ENCODE measurements around the gene PGF. TPM values are rescaled to one million over a fixed set of nuclear protein-coding genes. Genes with fewer than 3 reads are reported as not detected.

Gene PGF
- polyA plus RNA-seq, 3 donors: 0.03 TPM; not detected in 2

DNA sequence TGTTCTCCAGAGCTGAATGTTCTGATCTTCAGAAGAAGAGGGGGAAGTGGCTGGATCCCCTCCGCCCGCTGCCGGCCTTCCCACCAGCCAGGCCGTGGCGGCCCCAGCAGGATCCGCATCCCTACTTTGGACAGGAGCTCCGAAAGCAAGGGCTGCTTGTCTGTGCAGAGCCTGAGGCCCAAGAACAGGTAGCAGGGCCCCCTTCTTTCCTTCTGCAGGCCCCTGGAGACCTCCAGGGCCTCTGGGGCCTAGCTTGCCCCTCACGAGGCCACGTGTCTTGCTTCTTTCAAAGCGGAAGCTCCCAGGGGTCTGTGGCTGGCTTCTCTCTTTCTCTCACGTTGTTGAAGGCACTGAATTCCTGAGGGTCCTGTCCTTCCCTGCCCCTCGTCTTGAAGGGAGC, 13.2 kb downstream of the PGF start:
- TF ChIP-seq, protein P1, sequence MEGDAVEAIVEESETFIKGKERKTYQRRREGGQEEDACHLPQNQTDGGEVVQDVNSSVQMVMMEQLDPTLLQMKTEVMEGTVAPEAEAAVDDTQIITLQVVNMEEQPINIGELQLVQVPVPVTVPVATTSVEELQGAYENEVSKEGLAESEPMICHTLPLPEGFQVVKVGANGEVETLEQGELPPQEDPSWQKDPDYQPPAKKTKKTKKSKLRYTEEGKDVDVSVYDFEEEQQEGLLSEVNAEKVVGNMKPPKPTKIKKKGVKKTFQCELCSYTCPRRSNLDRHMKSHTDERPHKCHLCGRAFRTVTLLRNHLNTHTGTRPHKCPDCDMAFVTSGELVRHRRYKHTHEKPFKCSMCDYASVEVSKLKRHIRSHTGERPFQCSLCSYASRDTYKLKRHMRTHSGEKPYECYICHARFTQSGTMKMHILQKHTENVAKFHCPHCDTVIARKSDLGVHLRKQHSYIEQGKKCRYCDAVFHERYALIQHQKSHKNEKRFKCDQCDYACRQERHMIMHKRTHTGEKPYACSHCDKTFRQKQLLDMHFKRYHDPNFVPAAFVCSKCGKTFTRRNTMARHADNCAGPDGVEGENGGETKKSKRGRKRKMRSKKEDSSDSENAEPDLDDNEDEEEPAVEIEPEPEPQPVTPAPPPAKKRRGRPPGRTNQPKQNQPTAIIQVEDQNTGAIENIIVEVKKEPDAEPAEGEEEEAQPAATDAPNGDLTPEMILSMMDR (IDR thresholded peaks at IDR 0.05): no peak
- H3K4me3 ChIP-seq (replicated peaks in 1 of 3; ENCODE audit: low read depth in 2 of 3, low read length in 3 of 3): peak overlapping the region in 2 of 3 experiments; percentile 20 to 42
- H3K27me3 Mint-ChIP-seq (ENCODE audit: low read depth in 3 of 3): peaks cover 1 to 6% (median 5%) of the 10 kb centered on the region in 3 donors
- H3K4me1 ChIP-seq (ENCODE audit: control insufficient read depth in 1 of 2, insufficient read depth in 2 of 2, low read length in 2 of 2): peaks cover 56 to 60% of the 10 kb centered on the region in 2 donors
- H2AFZ ChIP-seq (ENCODE audit: insufficient read depth, low read depth, low read length, poor library complexity, severe bottlenecking): peak overlapping the region; percentile 84
- no peaks in the 10 kb centered on the region for H3K9me3 ChIP-seq (replicated peaks in 1 of 2; ENCODE audit: control insufficient read depth in 1 of 2, insufficient read depth in 1 of 2, low read length in 2 of 2)
- H3K4me2 ChIP-seq (replicated peaks; ENCODE audit: extremely low read depth, low read length, poor library complexity, severe bottlenecking): peak overlapping the region; percentile 69
- H3K9me3 Mint-ChIP-seq: peaks cover 0 to 5% (median 1%) of the 10 kb centered on the region in 7 donors
- no peaks in the 10 kb centered on the region for H4K20me1 ChIP-seq (ENCODE audit: insufficient read depth, low read length)
- 72% methylated on average over 3 of the region's 12 CpGs for whole genome bisulfite sequencing (ENCODE audit: insufficient coverage)
- DNase-seq: no peak
- peak overlapping the region; percentile 84 to 92 for H3K27ac ChIP-seq (ENCODE audit: low read depth in 1 of 2, low read length in 2 of 2)
- intact Hi-C loops (cut with micrococcal nuclease): loop anchor here in 1 of 2 donors (10.0 kb wide), 1 partner anchor 123 kb away; the partner anchor contains the start of genes ACYP1 and ZC2HC1C
- no peaks in the 10 kb centered on the region for H3K27me3 ChIP-seq (ENCODE audit: control insufficient read depth in 2 of 2, insufficient read depth in 2 of 2, low read length in 2 of 2)
- H3K9ac ChIP-seq (ENCODE audit: insufficient read depth, low read length, poor library complexity, severe bottlenecking): peak overlapping the region; percentile 41
- peak overlapping the region; percentile 94 to 97 (median 96) for H3K27ac Mint-ChIP-seq
- no peaks in the 10 kb centered on the region for H3K36me3 ChIP-seq (replicated peaks in 1 of 2; ENCODE audit: control insufficient read depth in 1 of 2, insufficient read depth in 2 of 2, low read length in 2 of 2)
- H3K79me2 ChIP-seq (ENCODE audit: insufficient read depth, low read length): no peaks in the 10 kb centered on the region
- H3K36me3 Mint-ChIP-seq: no peaks in the 10 kb centered on the region
- H3K4me3 Mint-ChIP-seq: peak overlapping the region; percentile 69 to 87
- peaks cover 64% of the 10 kb centered on the region for H3K4me1 Mint-ChIP-seq

DNA sequence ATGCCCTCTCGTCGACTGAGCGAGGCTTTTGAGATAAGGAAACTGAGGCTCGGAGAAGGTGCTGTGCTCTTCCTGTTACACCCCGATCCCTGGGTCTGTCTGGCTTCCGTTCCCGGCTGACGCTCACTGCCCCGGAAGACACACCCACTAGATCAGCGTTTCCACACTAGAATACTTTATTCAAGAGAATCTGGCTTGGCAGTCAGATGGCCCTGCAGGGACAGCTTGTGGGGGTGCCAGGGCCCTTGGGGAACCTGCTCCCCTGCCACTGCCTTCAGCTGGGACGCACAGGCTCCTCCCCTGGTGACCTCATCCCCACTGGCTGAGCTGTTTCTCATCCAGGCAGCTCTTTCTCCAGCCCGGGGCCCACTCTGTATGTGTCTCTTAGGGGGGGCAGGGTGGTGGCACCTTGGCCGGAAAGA, 13.7 kb downstream of the PGF start:
- peaks cover 64% of the 10 kb centered on the region for H3K4me1 Mint-ChIP-seq
- peaks cover 56 to 60% of the 10 kb centered on the region in 2 donors for H3K4me1 ChIP-seq (ENCODE audit: control insufficient read depth in 1 of 2, insufficient read depth in 2 of 2, low read length in 2 of 2)
- H3K4me3 ChIP-seq (replicated peaks in 1 of 3; ENCODE audit: low read depth in 2 of 3, low read length in 3 of 3): peak overlapping the region in 2 of 3 experiments; percentile 20 to 42

More for the DNA sequence above, 13.7 kb downstream of the PGF start:
- no peaks in the 10 kb centered on the region for H3K36me3 ChIP-seq (replicated peaks in 1 of 2; ENCODE audit: control insufficient read depth in 1 of 2, insufficient read depth in 2 of 2, low read length in 2 of 2)
- H4K20me1 ChIP-seq (ENCODE audit: insufficient read depth, low read length): no peaks in the 10 kb centered on the region
- Mint-ChIP-seq H3K4me3 (peak overlapping the region; percentile 69 to 87), H3K27ac (peak overlapping the region; percentile 94 to 97 (median 96)), H3K27me3 (ENCODE audit: low read depth in 3 of 3) (peaks cover 1 to 6% (median 5%) of the 10 kb centered on the region in 3 donors), H3K9me3 (peaks cover 0 to 5% (median 1%) of the 10 kb centered on the region in 7 donors), H3K36me3 (no peaks in the 10 kb centered on the region)
- peak overlapping the region; percentile 41 for H3K9ac ChIP-seq (ENCODE audit: insufficient read depth, low read length, poor library complexity, severe bottlenecking)
- H2AFZ ChIP-seq (ENCODE audit: insufficient read depth, low read depth, low read length, poor library complexity, severe bottlenecking): peak overlapping the region; percentile 84
- H3K27me3 ChIP-seq (ENCODE audit: control insufficient read depth in 2 of 2, insufficient read depth in 2 of 2, low read length in 2 of 2): no peaks in the 10 kb centered on the region
- peak overlapping the region; percentile 69 for H3K4me2 ChIP-seq (replicated peaks; ENCODE audit: extremely low read depth, low read length, poor library complexity, severe bottlenecking)
- H3K27ac ChIP-seq (ENCODE audit: low read depth in 1 of 2, low read length in 2 of 2): peak overlapping the region; percentile 84 to 92
- H3K9me3 ChIP-seq (replicated peaks in 1 of 2; ENCODE audit: control insufficient read depth in 1 of 2, insufficient read depth in 1 of 2, low read length in 2 of 2): no peaks in the 10 kb centered on the region
- WGBS (ENCODE audit: insufficient coverage): 2% methylated on average over 11 of the region's 13 CpGs
- TF ChIP-seq, protein P1 (IDR thresholded peaks at IDR 0.05): no peak
- H3K79me2 ChIP-seq (ENCODE audit: insufficient read depth, low read length): no peaks in the 10 kb centered on the region
- intact Hi-C loops (cut with micrococcal nuclease): loop anchor here in 1 of 2 donors (10.0 kb wide), 1 partner anchor 123 kb away; the partner anchor contains the start of genes ACYP1 and ZC2HC1C
- peak; percentile 65 to 78 (median 70) for DNase-seq
